ENCODE measurements around the gene RHOBTB1. TPM values are rescaled to one million over a fixed set of nuclear protein-coding genes. Genes with fewer than 3 reads are reported as not detected.
"Not testable (repeated sequence)": the region's sequence is repeated elsewhere in the genome, so short reads cannot be mapped to it uniquely, and the experiment has no call there.

The RHOBTB1 gene
- total and polyA plus RNA-seq, 2 donors (not counting 1 experiment from before 2014, with no cell fraction given), result 19.8 to 42.6 TPM

- Histone ChIP-seq H3K36me3 (ENCODE audit: control insufficient read depth, insufficient read depth, low read length) (no peaks in the 10 kb centered on the region), H3K4me1 (ENCODE audit: control insufficient read depth, extremely low read depth, insufficient read depth, low read length) (no peaks in the 10 kb centered on the region), H3K27ac (ENCODE audit: insufficient read depth, low read length) (no peak overlapping the region), H3K9ac (ENCODE audit: insufficient read depth, low read length) (no peak overlapping the region), H3K4me2 (ENCODE audit: extremely low read depth, insufficient read depth, low read length) (no peak overlapping the region), H3K27me3 (ENCODE audit: control insufficient read depth, insufficient read depth, low read length) (no peaks in the 10 kb centered on the region), H3K9me3 (ENCODE audit: control insufficient read depth, insufficient read depth, low read depth, low read length) (no peaks in the 10 kb centered on the region), H3K4me3 (replicated peaks in 1 of 4; ENCODE audit: control extremely low read depth in 1 of 4, insufficient read depth in 1 of 4, low read depth in 3 of 4, low read length in 4 of 4) (no peak overlapping the region), H4K20me1 (ENCODE audit: control insufficient read depth, extremely low read depth, insufficient read depth, low read length) (no peaks in the 10 kb centered on the region), H3K79me2 (ENCODE audit: control insufficient read depth, insufficient read depth, low read length) (no peaks in the 10 kb centered on the region), H2AFZ (ENCODE audit: low read length) (no peak overlapping the region)
- DNase-seq (ENCODE audit: low read depth in 2 of 2), result no peak
- no peak for TF ChIP-seq EZH2 (IDR thresholded peaks at IDR 0.05; ENCODE audit: low read length, missing control alignments)
- TF ChIP-seq, protein P1, sequence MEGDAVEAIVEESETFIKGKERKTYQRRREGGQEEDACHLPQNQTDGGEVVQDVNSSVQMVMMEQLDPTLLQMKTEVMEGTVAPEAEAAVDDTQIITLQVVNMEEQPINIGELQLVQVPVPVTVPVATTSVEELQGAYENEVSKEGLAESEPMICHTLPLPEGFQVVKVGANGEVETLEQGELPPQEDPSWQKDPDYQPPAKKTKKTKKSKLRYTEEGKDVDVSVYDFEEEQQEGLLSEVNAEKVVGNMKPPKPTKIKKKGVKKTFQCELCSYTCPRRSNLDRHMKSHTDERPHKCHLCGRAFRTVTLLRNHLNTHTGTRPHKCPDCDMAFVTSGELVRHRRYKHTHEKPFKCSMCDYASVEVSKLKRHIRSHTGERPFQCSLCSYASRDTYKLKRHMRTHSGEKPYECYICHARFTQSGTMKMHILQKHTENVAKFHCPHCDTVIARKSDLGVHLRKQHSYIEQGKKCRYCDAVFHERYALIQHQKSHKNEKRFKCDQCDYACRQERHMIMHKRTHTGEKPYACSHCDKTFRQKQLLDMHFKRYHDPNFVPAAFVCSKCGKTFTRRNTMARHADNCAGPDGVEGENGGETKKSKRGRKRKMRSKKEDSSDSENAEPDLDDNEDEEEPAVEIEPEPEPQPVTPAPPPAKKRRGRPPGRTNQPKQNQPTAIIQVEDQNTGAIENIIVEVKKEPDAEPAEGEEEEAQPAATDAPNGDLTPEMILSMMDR (conservative IDR thresholded peaks at IDR 0.05 in 1 of 2, IDR thresholded peaks at IDR 0.05 in 1 of 2; ENCODE audit: low read depth in 1 of 2, low read length in 2 of 2), result no peak
These were observed 108.9 kb downstream of the RHOBTB1 start for GRCh38 chr10:60835049-60835448.

- no peaks in the 10 kb centered on the region for H4K20me1 ChIP-seq (ENCODE audit: control insufficient read depth, extremely low read depth, insufficient read depth, low read length)
- no peaks in the 10 kb centered on the region for H3K27me3 ChIP-seq (ENCODE audit: control insufficient read depth, insufficient read depth, low read length)
- no peaks in the 10 kb centered on the region for H3K36me3 ChIP-seq (ENCODE audit: control insufficient read depth, insufficient read depth, low read length)
- H3K4me3 ChIP-seq (replicated peaks in 1 of 4; ENCODE audit: control extremely low read depth in 1 of 4, insufficient read depth in 1 of 4, low read depth in 3 of 4, low read length in 4 of 4), result no peak overlapping the region
- H2AFZ ChIP-seq (ENCODE audit: low read length), result no peak overlapping the region
- H3K27ac ChIP-seq (ENCODE audit: insufficient read depth, low read length), result no peak overlapping the region
- no peak overlapping the region for H3K4me2 ChIP-seq (ENCODE audit: extremely low read depth, insufficient read depth, low read length)
- no peaks in the 10 kb centered on the region for H3K79me2 ChIP-seq (ENCODE audit: control insufficient read depth, insufficient read depth, low read length)
- TF ChIP-seq, protein P1 (conservative IDR thresholded peaks at IDR 0.05 in 1 of 2, IDR thresholded peaks at IDR 0.05 in 1 of 2; ENCODE audit: low read depth in 1 of 2, low read length in 2 of 2), result no peak
- TF ChIP-seq EZH2 (IDR thresholded peaks at IDR 0.05; ENCODE audit: low read length, missing control alignments), result no peak
- H3K9ac ChIP-seq (ENCODE audit: insufficient read depth, low read length), result no peak overlapping the region
- DNase-seq (ENCODE audit: low read depth in 2 of 2), result no peak
- H3K9me3 ChIP-seq (ENCODE audit: control insufficient read depth, insufficient read depth, low read depth, low read length), result no peaks in the 10 kb centered on the region
- H3K4me1 ChIP-seq (ENCODE audit: control insufficient read depth, extremely low read depth, insufficient read depth, low read length), result no peaks in the 10 kb centered on the region
These were observed 109.6 kb downstream of the RHOBTB1 start for GRCh38 chr10:60834401-60834800.

GRCh38 chr10:60832136-60832535 lies 111.8 kb downstream of the RHOBTB1 start:
- not testable (repeated sequence) for H3K9ac ChIP-seq (ENCODE audit: insufficient read depth, low read length); H3K27me3 ChIP-seq (ENCODE audit: control insufficient read depth, insufficient read depth, low read length); H3K4me1 ChIP-seq (ENCODE audit: control insufficient read depth, extremely low read depth, insufficient read depth, low read length); H3K79me2 ChIP-seq (ENCODE audit: control insufficient read depth, insufficient read depth, low read length); H3K4me2 ChIP-seq (ENCODE audit: extremely low read depth, insufficient read depth, low read length); H3K9me3 ChIP-seq (ENCODE audit: control insufficient read depth, insufficient read depth, low read depth, low read length); DNase-seq (ENCODE audit: low read depth in 2 of 2); H2AFZ ChIP-seq (ENCODE audit: low read length); H3K27ac ChIP-seq (ENCODE audit: insufficient read depth, low read length); H3K36me3 ChIP-seq (ENCODE audit: control insufficient read depth, insufficient read depth, low read length); H4K20me1 ChIP-seq (ENCODE audit: control insufficient read depth, extremely low read depth, insufficient read depth, low read length); H3K4me3 ChIP-seq (replicated peaks in 1 of 4; ENCODE audit: control extremely low read depth in 1 of 4, insufficient read depth in 1 of 4, low read depth in 3 of 4, low read length in 4 of 4)
